GM23338 (cell line): ENCODE measurements around the gene CDK13. TPM values are rescaled to one million over a fixed set of nuclear protein-coding genes. Genes with fewer than 3 reads are reported as not detected.

Source experiments
- ATAC-seq: fragments of 200-7000 bp; cut with Tn5 transposase; 3 replicates; pipeline ENCODE4 v1.9.1; 2020
- DNase-seq: peaks from one replicate; pipeline ENCODE4 v3.0.0-alpha.2; 2015; ENCODE audit warnings: low spot score
- H2AFZ ChIP-seq: fragments of 200-600 bp; sonication (generic); 2 replicates; pipeline ENCODE4 v1.8.0; 2016; ENCODE audit warnings: antibody characterized with exemption, mild to moderate bottlenecking, moderate library complexity
- H3F3A ChIP-seq: fragments of 200-600 bp; sonication (generic); replicated peaks from 2 replicates; pipeline ENCODE4 v1.8.0; 2017; ENCODE audit warnings: antibody characterized with exemption, mixed run types, low read depth
- H3K27ac ChIP-seq: fragments of 200-600 bp; sonication (generic); 2 replicates; pipeline ENCODE4 v1.6.1; 2016; ENCODE audit warnings: low read depth
- H3K27me3 ChIP-seq: fragments of 200-600 bp; sonication (generic); 2 replicates; pipeline ENCODE4 v1.8.0; 2016; ENCODE audit warnings: mild to moderate bottlenecking, mixed run types, moderate library complexity; ENCODE audit not compliant: insufficient read depth
- H3K36me3 ChIP-seq: fragments of 200-600 bp; sonication (generic); 2 replicates; pipeline ENCODE4 v1.8.0; 2016; ENCODE audit warnings: mild to moderate bottlenecking; ENCODE audit not compliant: insufficient read depth
- H3K4me1 ChIP-seq: fragments of 200-600 bp; sonication (generic); 2 replicates; pipeline ENCODE4 v1.8.0; 2016; ENCODE audit warnings: mild to moderate bottlenecking, moderate library complexity; ENCODE audit not compliant: insufficient read depth
- H3K4me2 ChIP-seq: fragments of 200-600 bp; sonication (generic); 2 replicates; pipeline ENCODE4 v1.7.1; 2017; ENCODE audit warnings: mixed run types
- H3K4me3 ChIP-seq: fragments of 200-600 bp; sonication (generic); 2 replicates; pipeline ENCODE4 v1.6.1; 2016; ENCODE audit warnings: mixed run types
- H3K79me2 ChIP-seq: fragments of 200-600 bp; sonication (generic); replicated peaks from 2 replicates; pipeline ENCODE4 v1.8.0; 2017; ENCODE audit warnings: mild to moderate bottlenecking; ENCODE audit not compliant: insufficient read depth
- H3K9me2 ChIP-seq: fragments of 200-600 bp; sonication (generic); 2 replicates; pipeline ENCODE4 v1.8.0; 2017; ENCODE audit not compliant: insufficient read depth
- H4K20me1 ChIP-seq: fragments of 200-600 bp; sonication (generic); replicated peaks from 2 replicates; pipeline ENCODE4 v1.8.0; 2017; ENCODE audit warnings: mild to moderate bottlenecking; ENCODE audit not compliant: insufficient read depth
- H3K27ac Mint-ChIP-seq: 2 replicates; pipeline ENCODE4 v1.8.0; 2020; ENCODE audit warnings: inconsistent platforms, mild to moderate bottlenecking, moderate library complexity, mixed read lengths
- H3K27me3 Mint-ChIP-seq: 3 replicates; pipeline ENCODE4 v1.8.0; 2022; ENCODE audit warnings: low read depth, mild to moderate bottlenecking, moderate library complexity, mixed read lengths, inconsistent platforms; ENCODE audit not compliant: insufficient read depth, poor library complexity
- H3K36me3 Mint-ChIP-seq: 3 replicates; pipeline ENCODE4 v1.8.0; 2021; ENCODE audit warnings: low read depth, mild to moderate bottlenecking, inconsistent platforms, moderate library complexity, mixed read lengths
- H3K4me1 Mint-ChIP-seq: 3 replicates; pipeline ENCODE4 v1.8.0; 2020; ENCODE audit warnings: mild to moderate bottlenecking, inconsistent platforms, mixed read lengths
- H3K4me3 Mint-ChIP-seq: 3 replicates; pipeline ENCODE4 v1.8.0; 2021; ENCODE audit warnings: moderate library complexity, mild to moderate bottlenecking, inconsistent platforms, mixed read lengths
- H3K9me3 Mint-ChIP-seq: 3 replicates; pipeline ENCODE4 v1.8.0; 2020; ENCODE audit warnings: moderate library complexity, mild to moderate bottlenecking, inconsistent platforms, mixed read lengths
- CREB1 ChIP-seq: fragments of 250-450 bp; sonication (Bioruptor Pico); IDR thresholded peaks from 2 replicates; pipeline ENCODE4 v1.5.0; 2020; ENCODE audit warnings: low read depth, mild to moderate bottlenecking, moderate library complexity
- ETS1 ChIP-seq: IDR thresholded peaks from 2 replicates; pipeline ENCODE4 v1.6.1; 2016; ENCODE audit warnings: antibody characterized with exemption
- EZH2phosphoT487 ChIP-seq: fragments of 200-600 bp; sonication (generic); IDR thresholded peaks from one replicate; pipeline ENCODE4 v1.8.1; 2018; ENCODE audit warnings: antibody characterized with exemption; ENCODE audit not compliant: unreplicated experiment
- NANOG ChIP-seq: IDR thresholded peaks from 2 replicates; pipeline ENCODE4 v1.6.1; 2016; ENCODE audit warnings: antibody characterized with exemption, borderline replicate concordance
- POLR2AphosphoS5 ChIP-seq: IDR thresholded peaks from 2 replicates; pipeline ENCODE4 v1.6.1; 2016; ENCODE audit warnings: antibody characterized with exemption, low read depth
- STAT1 ChIP-seq: IDR thresholded peaks from one replicate; pipeline ENCODE4 v1.6.1; 2016; ENCODE audit warnings: antibody characterized with exemption; ENCODE audit not compliant: unreplicated experiment
- ZNF331 ChIP-seq: fragments of 250-450 bp; sonication (Bioruptor Pico); IDR thresholded peaks from 2 replicates; pipeline ENCODE4 v1.5.0; 2020; ENCODE audit warnings: low read depth, mild to moderate bottlenecking, moderate library complexity
- polyA plus RNA-seq: library from polyadenylated mRNA; unstranded; fragments of >200 nt; fragmentation: Nextera tagmentation; extraction: Ambion mirVana; gene quantifications from 2 replicates; pipeline ENCODE4 v1.2.1, GENCODE V29; 2016
- total RNA-seq: library from RNA; depleted of rRNA; stranded (reverse); fragments of >200 nt; shearing (Covaris generic); gene quantifications from 2 replicates; pipeline ENCODE4 v1.2.3, GENCODE V29; 2014
- TF ChIP-seq, protein P1 (sequence below): fragments of 250-450 bp; sonication (Bioruptor Pico); IDR thresholded peaks from 2 replicates; pipeline ENCODE4 v1.5.0; 2020; ENCODE audit warnings: mild to moderate bottlenecking, moderate library complexity

Gene CDK13
- total and polyA plus RNA-seq, 2 experiments from 2014 or later = 39.4 to 80.2 TPM

- TF ChIP-seq, protein P1, sequence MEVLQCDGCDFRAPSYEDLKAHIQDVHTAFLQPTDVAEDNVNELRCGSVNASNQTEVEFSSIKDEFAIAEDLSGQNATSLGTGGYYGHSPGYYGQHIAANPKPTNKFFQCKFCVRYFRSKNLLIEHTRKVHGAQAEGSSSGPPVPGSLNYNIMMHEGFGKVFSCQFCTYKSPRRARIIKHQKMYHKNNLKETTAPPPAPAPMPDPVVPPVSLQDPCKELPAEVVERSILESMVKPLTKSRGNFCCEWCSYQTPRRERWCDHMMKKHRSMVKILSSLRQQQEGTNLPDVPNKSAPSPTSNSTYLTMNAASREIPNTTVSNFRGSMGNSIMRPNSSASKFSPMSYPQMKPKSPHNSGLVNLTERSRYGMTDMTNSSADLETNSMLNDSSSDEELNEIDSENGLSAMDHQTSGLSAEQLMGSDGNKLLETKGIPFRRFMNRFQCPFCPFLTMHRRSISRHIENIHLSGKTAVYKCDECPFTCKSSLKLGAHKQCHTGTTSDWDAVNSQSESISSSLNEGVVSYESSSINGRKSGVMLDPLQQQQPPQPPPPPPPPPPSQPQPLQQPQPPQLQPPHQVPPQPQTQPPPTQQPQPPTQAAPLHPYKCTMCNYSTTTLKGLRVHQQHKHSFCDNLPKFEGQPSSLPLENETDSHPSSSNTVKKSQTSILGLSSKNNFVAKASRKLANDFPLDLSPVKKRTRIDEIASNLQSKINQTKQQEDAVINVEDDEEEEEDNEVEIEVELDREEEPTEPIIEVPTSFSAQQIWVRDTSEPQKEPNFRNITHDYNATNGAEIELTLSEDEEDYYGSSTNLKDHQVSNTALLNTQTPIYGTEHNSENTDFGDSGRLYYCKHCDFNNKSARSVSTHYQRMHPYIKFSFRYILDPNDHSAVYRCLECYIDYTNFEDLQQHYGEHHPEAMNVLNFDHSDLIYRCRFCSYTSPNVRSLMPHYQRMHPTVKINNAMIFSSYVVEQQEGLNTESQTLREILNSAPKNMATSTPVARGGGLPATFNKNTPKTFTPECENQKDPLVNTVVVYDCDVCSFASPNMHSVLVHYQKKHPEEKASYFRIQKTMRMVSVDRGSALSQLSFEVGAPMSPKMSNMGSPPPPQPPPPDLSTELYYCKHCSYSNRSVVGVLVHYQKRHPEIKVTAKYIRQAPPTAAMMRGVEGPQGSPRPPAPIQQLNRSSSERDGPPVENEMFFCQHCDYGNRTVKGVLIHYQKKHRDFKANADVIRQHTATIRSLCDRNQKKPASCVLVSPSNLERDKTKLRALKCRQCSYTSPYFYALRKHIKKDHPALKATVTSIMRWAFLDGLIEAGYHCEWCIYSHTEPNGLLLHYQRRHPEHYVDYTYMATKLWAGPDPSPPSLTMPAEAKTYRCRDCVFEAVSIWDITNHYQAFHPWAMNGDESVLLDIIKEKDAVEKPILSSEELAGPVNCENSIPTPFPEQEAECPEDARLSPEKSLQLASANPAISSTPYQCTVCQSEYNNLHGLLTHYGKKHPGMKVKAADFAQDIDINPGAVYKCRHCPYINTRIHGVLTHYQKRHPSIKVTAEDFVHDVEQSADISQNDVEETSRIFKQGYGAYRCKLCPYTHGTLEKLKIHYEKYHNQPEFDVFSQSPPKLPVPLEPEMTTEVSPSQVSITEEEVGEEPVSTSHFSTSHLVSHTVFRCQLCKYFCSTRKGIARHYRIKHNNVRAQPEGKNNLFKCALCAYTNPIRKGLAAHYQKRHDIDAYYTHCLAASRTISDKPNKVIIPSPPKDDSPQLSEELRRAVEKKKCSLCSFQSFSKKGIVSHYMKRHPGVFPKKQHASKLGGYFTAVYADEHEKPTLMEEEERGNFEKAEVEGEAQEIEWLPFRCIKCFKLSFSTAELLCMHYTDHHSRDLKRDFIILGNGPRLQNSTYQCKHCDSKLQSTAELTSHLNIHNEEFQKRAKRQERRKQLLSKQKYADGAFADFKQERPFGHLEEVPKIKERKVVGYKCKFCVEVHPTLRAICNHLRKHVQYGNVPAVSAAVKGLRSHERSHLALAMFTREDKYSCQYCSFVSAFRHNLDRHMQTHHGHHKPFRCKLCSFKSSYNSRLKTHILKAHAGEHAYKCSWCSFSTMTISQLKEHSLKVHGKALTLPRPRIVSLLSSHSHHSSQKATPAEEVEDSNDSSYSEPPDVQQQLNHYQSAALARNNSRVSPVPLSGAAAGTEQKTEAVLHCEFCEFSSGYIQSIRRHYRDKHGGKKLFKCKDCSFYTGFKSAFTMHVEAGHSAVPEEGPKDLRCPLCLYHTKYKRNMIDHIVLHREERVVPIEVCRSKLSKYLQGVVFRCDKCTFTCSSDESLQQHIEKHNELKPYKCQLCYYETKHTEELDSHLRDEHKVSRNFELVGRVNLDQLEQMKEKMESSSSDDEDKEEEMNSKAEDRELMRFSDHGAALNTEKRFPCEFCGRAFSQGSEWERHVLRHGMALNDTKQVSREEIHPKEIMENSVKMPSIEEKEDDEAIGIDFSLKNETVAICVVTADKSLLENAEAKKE (CRISPR knock-in tag) = no peak
- no peak for TF ChIP-seq CREB1 (CRISPR knock-in tag)
Measured at GRCh38 chr7:39921506-39922175, 28.4 kb upstream of the CDK13 start (continued).

GRCh38 chr7:39922580-39922979 lies 27.5 kb upstream of the CDK13 start:
- Histone ChIP-seq H3F3A (no peaks in the 10 kb centered on the region), H3K4me3 (no peak overlapping the region), H3K9me2 (0 out of 2 replicates have a peak, but pooled peaks cover 4% of the 10 kb centered on the region), H3K36me3 (no peaks in the 10 kb centered on the region), H4K20me1 (no peaks in the 10 kb centered on the region), H3K4me2 (no peak overlapping the region), H2AFZ (no peak overlapping the region), H3K4me1 (peaks cover 11% of the 10 kb centered on the region), H3K27me3 (no peaks in the 10 kb centered on the region), H3K79me2 (no peaks in the 10 kb centered on the region), H3K27ac (no peak overlapping the region)
- no peaks in the 10 kb centered on the region for H3K9me3 Mint-ChIP-seq
- no peak overlapping the region for H3K27ac Mint-ChIP-seq
- H3K27me3 Mint-ChIP-seq = peaks cover 3% of the 10 kb centered on the region
- no peaks in the 10 kb centered on the region for H3K36me3 Mint-ChIP-seq
- DNase-seq (no peak), ATAC-seq (no peak)
- no peak overlapping the region for H3K4me3 Mint-ChIP-seq
- peaks cover 20% of the 10 kb centered on the region for H3K4me1 Mint-ChIP-seq
- TF ChIP-seq CREB1 (CRISPR knock-in tag) = no peak
- no peak for TF ChIP-seq STAT1
- TF ChIP-seq, protein P1 (CRISPR knock-in tag) = no peak
- TF ChIP-seq ZNF331 (CRISPR knock-in tag) = no peak
- TF ChIP-seq POLR2AphosphoS5 = no peak
- no peak for TF ChIP-seq ETS1
- no peak for TF ChIP-seq EZH2phosphoT487
- TF ChIP-seq NANOG = no peak
